Duodenal mucosa (tissue), 2 donors: ENCODE results near the gene HERC2.
"Not testable (repeated sequence)": the region's sequence is repeated elsewhere in the genome, so short reads cannot be mapped to it uniquely, and the experiment has no call there.

Experiments used
- H3K27ac ChIP-seq: one replicate; pipeline ENCODE4 v1.7.0; 2013; ENCODE audit warnings: low read depth, low read length
- H3K27me3 ChIP-seq, 2 donors: one replicate each; pipeline ENCODE4 v1.7.0; 2013; ENCODE audit warnings: low read length in 2 of 2, control low read depth in 1 of 2; ENCODE audit not compliant: insufficient read depth in 2 of 2, control insufficient read depth in 1 of 2
- H3K36me3 ChIP-seq, 2 donors: one replicate each; pipeline ENCODE4 v1.7.0; 2013; ENCODE audit warnings: low read length in 2 of 2, control low read depth in 1 of 2; ENCODE audit not compliant: insufficient read depth in 2 of 2, control insufficient read depth in 1 of 2
- H3K4me1 ChIP-seq, 2 donors: one replicate each; pipeline ENCODE4 v1.7.0; 2013; ENCODE audit warnings: low read length in 2 of 2, control low read depth in 1 of 2; ENCODE audit not compliant: insufficient read depth in 2 of 2, control insufficient read depth in 1 of 2
- H3K4me3 ChIP-seq, 2 donors: one replicate each; pipeline ENCODE4 v1.7.0; 2013; ENCODE audit warnings: low read length in 2 of 2, low read depth in 1 of 2
- H3K9ac ChIP-seq, 2 donors: one replicate each; pipeline ENCODE4 v1.7.0; 2013; ENCODE audit warnings: low read length in 2 of 2, low read depth in 1 of 2
- H3K9me3 ChIP-seq, 2 donors: one replicate each; pipeline ENCODE4 v1.7.0; 2013; ENCODE audit warnings: low read length in 2 of 2, control low read depth in 1 of 2; ENCODE audit not compliant: control insufficient read depth in 1 of 2

HERC2 gene

DNA sequence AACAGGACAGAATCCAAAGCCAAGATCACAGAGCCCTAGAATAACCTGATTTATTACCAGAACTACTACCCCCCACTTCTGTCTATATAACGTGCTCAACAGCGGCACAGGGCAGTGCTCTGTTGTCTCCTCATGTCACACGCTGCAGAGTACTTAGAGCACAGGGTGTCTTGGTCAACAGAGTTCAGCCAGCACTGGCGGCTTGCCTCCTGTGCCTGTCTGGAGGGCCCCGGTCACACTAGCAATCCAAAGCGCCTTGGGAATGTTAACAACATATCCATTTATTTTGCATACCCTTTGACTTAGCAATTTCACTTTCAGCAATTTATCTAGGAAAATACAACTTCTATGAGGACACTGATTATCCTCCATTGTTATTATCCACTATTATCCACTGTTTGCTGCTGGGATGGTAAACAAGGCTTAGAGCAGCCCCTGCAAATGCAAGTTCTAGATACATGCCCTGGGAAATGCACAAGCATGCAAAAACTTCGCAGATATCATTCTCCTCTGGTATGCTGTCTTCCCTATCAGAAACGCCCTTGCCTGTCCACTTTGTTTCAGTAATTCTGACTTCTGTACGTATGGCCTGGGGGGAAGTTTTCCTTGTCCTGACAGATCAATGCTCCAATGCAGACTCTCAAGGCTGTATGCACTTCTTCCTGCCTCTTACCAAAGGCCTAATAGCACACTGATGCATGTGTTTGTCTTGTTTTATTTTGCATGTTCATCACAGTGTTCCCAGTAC is 136.7 kb downstream of the HERC2 start:
- no peak overlapping the region for H3K9ac ChIP-seq
- peaks cover 18 to 56% of the 10 kb centered on the region in 2 donors for H3K36me3 ChIP-seq
- no peak overlapping the region for H3K27ac ChIP-seq
- no peak overlapping the region for H3K4me3 ChIP-seq
- no peaks in the 10 kb centered on the region for H3K9me3 ChIP-seq
- H3K4me1 ChIP-seq: peaks cover 0 to 12% of the 10 kb centered on the region in 2 donors
- no peaks in the 10 kb centered on the region for H3K27me3 ChIP-seq

GRCh38 chr15:28184166-28184565 is 137.8 kb downstream of the HERC2 start:
- Histone ChIP-seq H3K4me3 (no peak overlapping the region), H3K27me3 (no peaks in the 10 kb centered on the region), H3K36me3 (peaks cover 14 to 61% of the 10 kb centered on the region in 2 donors), H3K9me3 (no peaks in the 10 kb centered on the region), H3K27ac (no peak overlapping the region), H3K9ac (no peak overlapping the region), H3K4me1 (peaks cover 0 to 12% of the 10 kb centered on the region in 2 donors)

DNA sequence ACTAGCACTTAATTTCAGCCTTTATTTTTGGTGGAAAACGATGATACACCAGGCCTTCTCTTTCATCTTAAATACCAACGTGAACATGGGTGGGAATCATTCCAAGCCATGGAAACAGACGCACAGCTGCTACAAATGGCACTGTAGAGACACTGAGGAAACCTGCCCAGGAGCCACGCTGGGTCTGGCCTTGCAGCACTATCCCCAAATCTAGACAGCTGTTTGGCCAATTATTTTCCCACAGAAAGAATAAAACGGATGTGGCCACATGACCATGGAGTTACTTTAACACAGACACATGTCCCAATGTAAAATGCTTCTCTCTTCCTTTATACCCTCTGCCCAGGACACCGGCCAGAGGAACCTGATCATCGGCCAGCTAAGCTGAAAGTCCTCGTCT is 139.2 kb downstream of the HERC2 start:
- H3K27ac ChIP-seq: no peak overlapping the region
- H3K9ac ChIP-seq: no peak overlapping the region
- H3K4me3 ChIP-seq: no peak overlapping the region
- H3K36me3 ChIP-seq: peaks cover 13 to 54% of the 10 kb centered on the region in 2 donors
- H3K27me3 ChIP-seq: no peaks in the 10 kb centered on the region
- no peaks in the 10 kb centered on the region for H3K9me3 ChIP-seq
- H3K4me1 ChIP-seq: peaks cover 0 to 12% of the 10 kb centered on the region in 2 donors

- H3K36me3 ChIP-seq: peaks cover 13 to 55% of the 10 kb centered on the region in 2 donors
- no peak overlapping the region for H3K9ac ChIP-seq
- no peak overlapping the region for H3K4me3 ChIP-seq
- no peaks in the 10 kb centered on the region for H3K9me3 ChIP-seq
- no peak overlapping the region for H3K27ac ChIP-seq
- H3K4me1 ChIP-seq: peaks cover 0 to 12% of the 10 kb centered on the region in 2 donors
- no peaks in the 10 kb centered on the region for H3K27me3 ChIP-seq
Measured at GRCh38 chr15:28182216-28182615, 139.8 kb downstream of the HERC2 start.

DNA sequence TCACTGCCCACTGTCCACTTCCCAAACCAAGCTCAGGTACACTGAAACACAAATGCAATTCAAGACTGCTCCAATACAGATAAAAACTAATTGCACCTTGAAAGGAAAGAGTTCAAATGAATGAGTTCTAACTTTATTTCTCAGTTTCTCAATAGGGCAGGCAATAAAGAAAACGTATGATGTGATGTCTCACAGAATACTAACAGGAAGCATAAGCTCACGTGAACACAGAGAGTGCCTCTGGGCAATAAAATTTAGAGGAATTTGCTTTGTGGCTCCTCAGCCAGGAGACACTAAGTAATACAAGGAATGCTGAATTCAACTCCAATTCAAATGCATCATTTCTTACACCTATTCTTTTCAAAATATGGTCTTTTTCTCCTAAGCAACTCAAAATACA is 140.6 kb downstream of the HERC2 start:
- Histone ChIP-seq H3K27me3 (no peaks in the 10 kb centered on the region), H3K9me3 (no peaks in the 10 kb centered on the region), H3K4me1 (peaks cover 0 to 12% of the 10 kb centered on the region in 2 donors), H3K36me3 (peaks cover 16 to 57% of the 10 kb centered on the region in 2 donors), H3K9ac (no peak overlapping the region), H3K27ac (no peak overlapping the region), H3K4me3 (no peak overlapping the region)

- H3K9me3 ChIP-seq: no peaks in the 10 kb centered on the region
- H3K36me3 ChIP-seq: peaks cover 15 to 60% of the 10 kb centered on the region in 2 donors
- no peak overlapping the region for H3K27ac ChIP-seq
- H3K9ac ChIP-seq: no peak overlapping the region
- H3K4me3 ChIP-seq: no peak overlapping the region
- peaks cover 0 to 12% of the 10 kb centered on the region in 2 donors for H3K4me1 ChIP-seq
- H3K27me3 ChIP-seq: no peaks in the 10 kb centered on the region
Measured at GRCh38 chr15:28179270-28179669, 142.7 kb downstream of the HERC2 start.

DNA sequence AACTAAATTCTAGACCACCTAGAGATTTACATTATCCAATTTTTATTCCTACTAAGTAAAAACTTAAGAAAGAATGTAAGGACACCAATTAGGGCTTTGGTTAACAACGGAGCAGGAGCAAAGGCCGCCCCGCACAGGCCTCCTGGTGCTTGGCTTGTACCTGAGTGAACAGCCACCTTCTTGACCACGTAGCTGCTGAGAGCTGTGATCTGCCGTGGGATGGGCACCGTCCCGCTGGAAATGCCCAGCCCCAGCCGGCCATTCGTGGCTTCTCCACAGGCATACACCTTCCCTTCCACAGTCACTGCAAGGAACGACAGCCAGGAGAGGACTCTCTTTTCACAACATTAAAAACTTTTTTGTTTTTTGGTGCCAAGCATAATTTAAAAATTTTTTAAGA is 143.3 kb downstream of the HERC2 start:
- Histone ChIP-seq H3K27ac (no peak overlapping the region), H3K4me1 (peaks cover 0 to 12% of the 10 kb centered on the region in 2 donors), H3K9ac (no peak overlapping the region), H3K36me3 (peaks cover 15 to 61% of the 10 kb centered on the region in 2 donors), H3K4me3 (no peak overlapping the region), H3K27me3 (no peaks in the 10 kb centered on the region), H3K9me3 (no peaks in the 10 kb centered on the region)

- Histone ChIP-seq H3K36me3 (peaks cover 15 to 62% of the 10 kb centered on the region in 2 donors), H3K4me1 (peaks cover 0 to 12% of the 10 kb centered on the region in 2 donors), H3K4me3 (no peak overlapping the region), H3K9ac (no peak overlapping the region), H3K27me3 (no peaks in the 10 kb centered on the region), H3K27ac (no peak overlapping the region), H3K9me3 (no peaks in the 10 kb centered on the region)
Measured at GRCh38 chr15:28178290-28178689, 143.7 kb downstream of the HERC2 start.

GRCh38 chr15:28169366-28169765 is 152.6 kb downstream of the HERC2 start:
- no peak overlapping the region for H3K4me3 ChIP-seq
- H3K36me3 ChIP-seq: peaks cover 22 to 68% of the 10 kb centered on the region in 2 donors
- H3K9me3 ChIP-seq: no peaks in the 10 kb centered on the region
- H3K27ac ChIP-seq: no peak overlapping the region
- no peak overlapping the region for H3K9ac ChIP-seq
- H3K27me3 ChIP-seq: no peaks in the 10 kb centered on the region
- H3K4me1 ChIP-seq: no peaks in the 10 kb centered on the region

DNA sequence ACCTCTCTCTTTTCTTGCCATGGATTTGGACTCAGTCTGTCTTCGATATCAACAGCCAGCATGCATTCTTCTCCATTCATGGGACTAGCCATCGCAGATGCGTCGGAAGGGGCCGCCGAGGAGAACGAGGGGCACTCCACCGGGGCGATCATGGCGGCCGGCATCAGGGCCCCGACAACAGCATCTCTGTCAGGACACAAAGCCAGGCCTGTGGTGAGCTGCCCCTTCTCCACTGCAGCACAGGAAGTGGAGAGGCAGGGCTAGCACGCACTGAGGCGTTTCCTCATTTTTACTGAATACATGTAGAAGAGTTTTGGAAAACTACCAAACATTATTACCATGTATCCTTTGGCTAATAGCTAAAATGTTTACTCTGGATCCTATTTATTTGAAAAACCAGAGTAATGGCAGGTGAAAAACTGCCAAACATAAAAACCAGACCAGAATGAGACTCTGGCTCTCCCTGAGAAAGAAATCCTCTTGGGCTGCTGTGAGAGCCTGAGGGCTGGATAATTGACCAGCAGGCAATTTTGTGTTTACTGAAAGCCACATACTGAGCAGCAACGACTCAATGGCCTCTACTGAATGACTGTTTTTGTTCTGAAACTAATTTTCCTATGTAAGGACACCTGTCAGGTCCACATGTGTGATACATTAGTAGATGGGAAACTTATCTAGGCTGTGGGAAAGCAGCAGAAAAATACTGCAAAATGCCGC is 153.4 kb downstream of the HERC2 start:
- H3K36me3 ChIP-seq: peaks cover 29 to 70% of the 10 kb centered on the region in 2 donors
- not testable (repeated sequence) for H3K4me3 ChIP-seq, H3K9me3 ChIP-seq, H3K4me1 ChIP-seq, H3K27ac ChIP-seq, H3K27me3 ChIP-seq, H3K9ac ChIP-seq
